GM12878 (cell line): Measurements from ENCODE around the gene SHLD3. TPM values are rescaled to one million over a fixed set of nuclear protein-coding genes. Genes with fewer than 3 reads are reported as not detected.

Source experiments
- BACH1 ChIP-seq: fragments of 450-650 bp; IDR thresholded peaks from 2 replicates; pipeline ENCODE4 v1.6.1; 2017; ENCODE audit warnings: mild to moderate bottlenecking, borderline replicate concordance
- CBFB ChIP-seq: IDR thresholded peaks from 2 replicates; pipeline ENCODE4 v1.6.1; 2016; ENCODE audit warnings: antibody characterized with exemption, low read depth
- CEBPB ChIP-seq, 2 experiments: fragments of 150-350 bp in 1 of 2; IDR thresholded peaks; 2 replicates each; pipeline ENCODE4 v1.6.1; 2012 to 2014; ENCODE audit warnings: low read depth in 2 of 2, low read length in 2 of 2, borderline replicate concordance in 1 of 2, inconsistent platforms in 1 of 2
- JUNB ChIP-seq: IDR thresholded peaks from 2 replicates; pipeline ENCODE4 v1.6.1; 2016; ENCODE audit warnings: antibody characterized with exemption, mild to moderate bottlenecking
- MXI1 ChIP-seq: fragments of 150-350 bp; IDR thresholded peaks from 2 replicates; pipeline ENCODE4 v1.6.1; 2011; ENCODE audit warnings: low read depth, mild to moderate bottlenecking, inconsistent platforms, low read length, improper control_type of control experiment
- NR2C2 ChIP-seq: IDR thresholded peaks from 2 replicates; pipeline ENCODE4 v1.6.1; 2011; ENCODE audit warnings: borderline replicate concordance, low read depth; ENCODE audit not compliant: control insufficient read depth, insufficient read length
- NR2F1 ChIP-seq: fragments of 450-650 bp; conservative IDR thresholded peaks from 2 replicates; pipeline ENCODE4 v1.6.1; 2017; ENCODE audit warnings: mild to moderate bottlenecking
- PML ChIP-seq: IDR thresholded peaks from 2 replicates; pipeline ENCODE4 v1.6.1; 2012; ENCODE audit warnings: low read length, inconsistent platforms
- POU2F2 ChIP-seq: IDR thresholded peaks from 3 replicates; pipeline ENCODE4 v1.6.1; 2011; ENCODE audit warnings: low read depth, mild to moderate bottlenecking, low read length, borderline replicate concordance
- RBBP5 ChIP-seq: fragments of 200-600 bp; sonication (generic); conservative IDR thresholded peaks from 2 replicates; pipeline ENCODE4 v1.6.1; 2016
- SREBF1 ChIP-seq: IDR thresholded peaks from 2 replicates; pipeline ENCODE4 v1.6.1; 2012; ENCODE audit warnings: mild to moderate bottlenecking, low read length
- TCF3 ChIP-seq: IDR thresholded peaks from 2 replicates; pipeline ENCODE4 v1.6.1; 2012; ENCODE audit warnings: low read depth, mild to moderate bottlenecking, low read length, borderline replicate concordance; ENCODE audit not compliant: insufficient read depth
- polyA plus RNA-seq, 11 experiments: library from polyadenylated mRNA; depleted of rRNA in 4 of 11; unstranded in 6 of 11; stranded (reverse) in 5 of 11; fragments of >200 nt; fragmentation: Nextera tagmentation in 4 of 11; fragmentation: Illumina TruSeq in 1 of 11; extraction: Ambion mirVana in 4 of 11; extraction: Trizol in 1 of 11; gene quantifications; 1 replicate in 1 of 11; 2 replicates in 10 of 11; pipeline versions ENCODE4 v1.2.1 to v1.2.3, GENCODE V29; 2011 to 2016; ENCODE audit warnings: inconsistent platforms in 2 of 11, missing spikeins in 2 of 11, low read depth in 1 of 11
- total RNA-seq, 4 experiments: library from RNA; depleted of rRNA in 3 of 4; stranded (reverse); fragments of >200 nt in 3 of 4; fragmentation: Illumina TruSeq in 1 of 4; extraction: Trizol in 1 of 4; gene quantifications; 2 replicates each; pipeline versions ENCODE4 v1.2.1 to v1.2.3, GENCODE V29; 2013 to 2021
- TF ChIP-seq, protein P1 (sequence below): fragments of 450-650 bp; IDR thresholded peaks from 2 replicates; pipeline ENCODE4 v1.6.1; 2018; ENCODE audit warnings: mild to moderate bottlenecking, low read depth, moderate library complexity; ENCODE audit not compliant: partially characterized antibody
- TF ChIP-seq, protein P2 (sequence below): fragments of 450-650 bp; conservative IDR thresholded peaks from 2 replicates; pipeline ENCODE4 v1.6.1; 2017; ENCODE audit warnings: mild to moderate bottlenecking, moderate library complexity
- TF ChIP-seq, protein P3 (sequence below): fragments of 450-650 bp; IDR thresholded peaks from 2 replicates; pipeline ENCODE4 v1.6.1; 2017; ENCODE audit warnings: mild to moderate bottlenecking, moderate library complexity
- TF ChIP-seq, protein P4 (sequence below): fragments of 450-650 bp; IDR thresholded peaks from 2 replicates; pipeline ENCODE4 v1.6.1; 2014; ENCODE audit warnings: mild to moderate bottlenecking
- TF ChIP-seq, protein P5 (sequence below): fragments of 450-650 bp; IDR thresholded peaks from 2 replicates; pipeline ENCODE4 v1.6.1; 2016; ENCODE audit warnings: mild to moderate bottlenecking

Gene SHLD3
- total and polyA plus RNA-seq, 10 of the 15 experiments (the other 5 are each of a cell fraction or from before 2014, with no cell fraction given): 3.1 to 9.2 (median 5.7) TPM

DNA sequence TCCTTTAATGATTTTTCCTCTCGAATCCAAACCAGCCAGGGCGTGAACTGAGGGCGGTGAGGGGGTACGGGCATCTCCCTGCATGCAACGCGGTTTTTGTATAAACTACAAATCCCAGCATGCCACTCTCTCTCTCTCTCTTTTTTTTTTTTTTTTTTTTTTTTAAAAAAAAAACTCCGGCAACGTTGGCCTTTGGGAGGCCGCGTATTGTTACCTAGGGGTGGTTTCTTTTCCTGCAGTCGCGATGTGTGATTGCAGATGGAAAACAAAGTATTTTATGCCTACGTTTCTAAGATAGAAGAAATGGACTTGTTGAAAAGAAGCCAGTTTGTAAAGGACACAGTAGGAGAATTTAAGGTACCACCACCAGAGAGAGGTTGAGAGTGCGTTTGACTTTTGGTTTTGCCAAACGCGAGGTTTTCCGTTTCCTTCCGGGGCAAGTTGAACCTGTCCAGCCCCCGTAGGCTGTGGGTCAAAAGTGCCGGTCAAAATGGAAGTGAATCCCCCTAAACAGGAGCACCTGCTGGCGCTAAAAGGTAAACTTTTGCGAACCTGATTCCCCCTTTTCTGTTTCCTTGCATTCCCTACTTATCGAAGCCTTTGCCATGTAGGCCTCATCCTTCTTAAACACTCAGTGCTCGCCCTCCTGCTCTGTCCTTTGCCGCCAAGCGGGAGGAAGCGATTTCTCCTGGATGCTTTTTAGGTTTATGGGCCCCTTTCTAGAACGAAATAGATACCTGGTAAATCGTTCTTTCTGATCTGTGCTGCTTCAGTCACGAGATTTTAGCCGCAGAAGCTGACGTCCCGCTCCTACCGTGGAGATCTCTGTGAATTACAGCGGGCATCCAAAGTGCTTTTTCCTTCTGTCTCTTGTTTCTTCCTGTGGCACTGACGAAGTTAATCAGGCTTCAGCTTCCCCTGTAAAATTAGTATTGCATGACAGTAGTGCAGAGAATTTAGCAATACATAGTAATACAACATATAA, at the start of gene SHLD3, which contains the start of gene TRAPPC13 (continued):
- TF ChIP-seq, protein P1, sequence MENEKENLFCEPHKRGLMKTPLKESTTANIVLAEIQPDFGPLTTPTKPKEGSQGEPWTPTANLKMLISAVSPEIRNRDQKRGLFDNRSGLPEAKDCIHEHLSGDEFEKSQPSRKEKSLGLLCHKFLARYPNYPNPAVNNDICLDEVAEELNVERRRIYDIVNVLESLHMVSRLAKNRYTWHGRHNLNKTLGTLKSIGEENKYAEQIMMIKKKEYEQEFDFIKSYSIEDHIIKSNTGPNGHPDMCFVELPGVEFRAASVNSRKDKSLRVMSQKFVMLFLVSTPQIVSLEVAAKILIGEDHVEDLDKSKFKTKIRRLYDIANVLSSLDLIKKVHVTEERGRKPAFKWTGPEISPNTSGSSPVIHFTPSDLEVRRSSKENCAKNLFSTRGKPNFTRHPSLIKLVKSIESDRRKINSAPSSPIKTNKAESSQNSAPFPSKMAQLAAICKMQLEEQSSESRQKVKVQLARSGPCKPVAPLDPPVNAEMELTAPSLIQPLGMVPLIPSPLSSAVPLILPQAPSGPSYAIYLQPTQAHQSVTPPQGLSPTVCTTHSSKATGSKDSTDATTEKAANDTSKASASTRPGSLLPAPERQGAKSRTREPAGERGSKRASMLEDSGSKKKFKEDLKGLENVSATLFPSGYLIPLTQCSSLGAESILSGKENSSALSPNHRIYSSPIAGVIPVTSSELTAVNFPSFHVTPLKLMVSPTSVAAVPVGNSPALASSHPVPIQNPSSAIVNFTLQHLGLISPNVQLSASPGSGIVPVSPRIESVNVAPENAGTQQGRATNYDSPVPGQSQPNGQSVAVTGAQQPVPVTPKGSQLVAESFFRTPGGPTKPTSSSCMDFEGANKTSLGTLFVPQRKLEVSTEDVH: peak; percentile 58
- TF ChIP-seq POU2F2 (peak; percentile 43; the same call in 1 of the 3 replicates), CBFB (peak; percentile 72; the same call in 1 of the 2 replicates), SREBF1 (peak; percentile 57), TCF3 (no peak), NR2C2 (peak; percentile 89), CEBPB (IDR thresholded peaks at IDR 0.05; ENCODE audit: borderline replicate concordance in 1 of 2, low read depth in 2 of 2, low read length in 2 of 2) (no peak), BACH1 (no peak), PML (peak; percentile 97), MXI1 (peak; percentile 46), NR2F1 (peak; percentile 80), RBBP5 (no peak), JUNB (0 out of 2 replicates have a peak, but pooled peaks have one; percentile 18)
- TF ChIP-seq, protein P2, sequence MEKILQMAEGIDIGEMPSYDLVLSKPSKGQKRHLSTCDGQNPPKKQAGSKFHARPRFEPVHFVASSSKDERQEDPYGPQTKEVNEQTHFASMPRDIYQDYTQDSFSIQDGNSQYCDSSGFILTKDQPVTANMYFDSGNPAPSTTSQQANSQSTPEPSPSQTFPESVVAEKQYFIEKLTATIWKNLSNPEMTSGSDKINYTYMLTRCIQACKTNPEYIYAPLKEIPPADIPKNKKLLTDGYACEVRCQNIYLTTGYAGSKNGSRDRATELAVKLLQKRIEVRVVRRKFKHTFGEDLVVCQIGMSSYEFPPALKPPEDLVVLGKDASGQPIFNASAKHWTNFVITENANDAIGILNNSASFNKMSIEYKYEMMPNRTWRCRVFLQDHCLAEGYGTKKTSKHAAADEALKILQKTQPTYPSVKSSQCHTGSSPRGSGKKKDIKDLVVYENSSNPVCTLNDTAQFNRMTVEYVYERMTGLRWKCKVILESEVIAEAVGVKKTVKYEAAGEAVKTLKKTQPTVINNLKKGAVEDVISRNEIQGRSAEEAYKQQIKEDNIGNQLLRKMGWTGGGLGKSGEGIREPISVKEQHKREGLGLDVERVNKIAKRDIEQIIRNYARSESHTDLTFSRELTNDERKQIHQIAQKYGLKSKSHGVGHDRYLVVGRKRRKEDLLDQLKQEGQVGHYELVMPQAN: peak; percentile 93
- TF ChIP-seq, protein P3, sequence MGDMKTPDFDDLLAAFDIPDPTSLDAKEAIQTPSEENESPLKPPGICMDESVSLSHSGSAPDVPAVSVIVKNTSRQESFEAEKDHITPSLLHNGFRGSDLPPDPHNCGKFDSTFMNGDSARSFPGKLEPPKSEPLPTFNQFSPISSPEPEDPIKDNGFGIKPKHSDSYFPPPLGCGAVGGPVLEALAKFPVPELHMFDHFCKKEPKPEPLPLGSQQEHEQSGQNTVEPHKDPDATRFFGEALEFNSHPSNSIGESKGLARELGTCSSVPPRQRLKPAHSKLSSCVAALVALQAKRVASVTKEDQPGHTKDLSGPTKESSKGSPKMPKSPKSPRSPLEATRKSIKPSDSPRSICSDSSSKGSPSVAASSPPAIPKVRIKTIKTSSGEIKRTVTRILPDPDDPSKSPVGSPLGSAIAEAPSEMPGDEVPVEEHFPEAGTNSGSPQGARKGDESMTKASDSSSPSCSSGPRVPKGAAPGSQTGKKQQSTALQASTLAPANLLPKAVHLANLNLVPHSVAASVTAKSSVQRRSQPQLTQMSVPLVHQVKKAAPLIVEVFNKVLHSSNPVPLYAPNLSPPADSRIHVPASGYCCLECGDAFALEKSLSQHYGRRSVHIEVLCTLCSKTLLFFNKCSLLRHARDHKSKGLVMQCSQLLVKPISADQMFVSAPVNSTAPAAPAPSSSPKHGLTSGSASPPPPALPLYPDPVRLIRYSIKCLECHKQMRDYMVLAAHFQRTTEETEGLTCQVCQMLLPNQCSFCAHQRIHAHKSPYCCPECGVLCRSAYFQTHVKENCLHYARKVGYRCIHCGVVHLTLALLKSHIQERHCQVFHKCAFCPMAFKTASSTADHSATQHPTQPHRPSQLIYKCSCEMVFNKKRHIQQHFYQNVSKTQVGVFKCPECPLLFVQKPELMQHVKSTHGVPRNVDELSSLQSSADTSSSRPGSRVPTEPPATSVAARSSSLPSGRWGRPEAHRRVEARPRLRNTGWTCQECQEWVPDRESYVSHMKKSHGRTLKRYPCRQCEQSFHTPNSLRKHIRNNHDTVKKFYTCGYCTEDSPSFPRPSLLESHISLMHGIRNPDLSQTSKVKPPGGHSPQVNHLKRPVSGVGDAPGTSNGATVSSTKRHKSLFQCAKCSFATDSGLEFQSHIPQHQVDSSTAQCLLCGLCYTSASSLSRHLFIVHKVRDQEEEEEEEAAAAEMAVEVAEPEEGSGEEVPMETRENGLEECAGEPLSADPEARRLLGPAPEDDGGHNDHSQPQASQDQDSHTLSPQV: no peak
- TF ChIP-seq, protein P4, sequence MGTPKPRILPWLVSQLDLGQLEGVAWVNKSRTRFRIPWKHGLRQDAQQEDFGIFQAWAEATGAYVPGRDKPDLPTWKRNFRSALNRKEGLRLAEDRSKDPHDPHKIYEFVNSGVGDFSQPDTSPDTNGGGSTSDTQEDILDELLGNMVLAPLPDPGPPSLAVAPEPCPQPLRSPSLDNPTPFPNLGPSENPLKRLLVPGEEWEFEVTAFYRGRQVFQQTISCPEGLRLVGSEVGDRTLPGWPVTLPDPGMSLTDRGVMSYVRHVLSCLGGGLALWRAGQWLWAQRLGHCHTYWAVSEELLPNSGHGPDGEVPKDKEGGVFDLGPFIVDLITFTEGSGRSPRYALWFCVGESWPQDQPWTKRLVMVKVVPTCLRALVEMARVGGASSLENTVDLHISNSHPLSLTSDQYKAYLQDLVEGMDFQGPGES: no peak
- TF ChIP-seq, protein P5, sequence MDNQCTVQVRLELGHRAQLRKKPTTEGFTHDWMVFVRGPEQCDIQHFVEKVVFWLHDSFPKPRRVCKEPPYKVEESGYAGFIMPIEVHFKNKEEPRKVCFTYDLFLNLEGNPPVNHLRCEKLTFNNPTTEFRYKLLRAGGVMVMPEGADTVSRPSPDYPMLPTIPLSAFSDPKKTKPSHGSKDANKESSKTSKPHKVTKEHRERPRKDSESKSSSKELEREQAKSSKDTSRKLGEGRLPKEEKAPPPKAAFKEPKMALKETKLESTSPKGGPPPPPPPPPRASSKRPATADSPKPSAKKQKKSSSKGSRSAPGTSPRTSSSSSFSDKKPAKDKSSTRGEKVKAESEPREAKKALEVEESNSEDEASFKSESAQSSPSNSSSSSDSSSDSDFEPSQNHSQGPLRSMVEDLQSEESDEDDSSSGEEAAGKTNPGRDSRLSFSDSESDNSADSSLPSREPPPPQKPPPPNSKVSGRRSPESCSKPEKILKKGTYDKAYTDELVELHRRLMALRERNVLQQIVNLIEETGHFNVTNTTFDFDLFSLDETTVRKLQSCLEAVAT: 0 out of 2 replicates have a peak, but pooled peaks have one; percentile 45
